ENCODE data around the gene RFFL.
"Not testable (repeated sequence)": the region's sequence is repeated elsewhere in the genome, so short reads cannot be mapped to it uniquely, and the experiment has no call there.

The RFFL gene

GRCh38 chr17:35063514-35064223 lies at the start of gene RFFL:
Gene RFFL (minus strand): TSS chr17:35063707. CDS start chr17:35026553, 37,154 bp downstream.
- peak; percentile 97 for DNase-seq

- not testable (repeated sequence) for DNase-seq
Observed at GRCh38 chr17:35110791-35111190, 47.3 kb upstream of the RFFL start.

- DNase-seq, result no peak
Observed at GRCh38 chr17:35104844-35105450, 41.4 kb upstream of the RFFL start.

- DNase-seq, result no peak
Observed at GRCh38 chr17:35103271-35103670, 39.8 kb upstream of the RFFL start.

- no peak for DNase-seq
Observed at GRCh38 chr17:35101725-35102124, 38.2 kb upstream of the RFFL start.

GRCh38 chr17:35101036-35101435 lies 37.5 kb upstream of the RFFL start:
- DNase-seq, result no peak

GRCh38 chr17:35099908-35100307 lies 36.4 kb upstream of the RFFL start:
- DNase-seq, result no peak

GRCh38 chr17:35097776-35098175 lies 34.3 kb upstream of the RFFL start:
- no peak for DNase-seq

- no peak for DNase-seq
Observed at GRCh38 chr17:35095741-35096140, 32.2 kb upstream of the RFFL start.

GRCh38 chr17:35094902-35095301 lies 31.4 kb upstream of the RFFL start:
- DNase-seq, result peak; percentile 15

GRCh38 chr17:35090707-35091106 lies 27.2 kb upstream of the RFFL start:
- DNase-seq, result not testable (repeated sequence)

- peak; percentile 79 for DNase-seq
Observed at GRCh38 chr17:35089586-35090296, 26.2 kb upstream of the RFFL start.

- peak; percentile 94 for DNase-seq
Observed at GRCh38 chr17:35088881-35089585, 25.5 kb upstream of the RFFL start.

- DNase-seq, result peak; percentile 83
Observed at GRCh38 chr17:35088356-35088880, 24.9 kb upstream of the RFFL start.

- no peak for DNase-seq
Observed at GRCh38 chr17:35087731-35088355, 24.3 kb upstream of the RFFL start.

GRCh38 chr17:35086931-35087573 lies 23.5 kb upstream of the RFFL start:
- no peak for DNase-seq

- no peak for DNase-seq
Observed at GRCh38 chr17:35086164-35086563, 22.7 kb upstream of the RFFL start.

- DNase-seq, result no peak
Observed at GRCh38 chr17:35084987-35085386, 21.5 kb upstream of the RFFL start.

- no peak for DNase-seq
Observed at GRCh38 chr17:35083071-35083470, 19.6 kb upstream of the RFFL start.

- peak; percentile 63 for DNase-seq
Observed at GRCh38 chr17:35082073-35082657, 18.7 kb upstream of the RFFL start.

GRCh38 chr17:35081638-35082037 lies 18.1 kb upstream of the RFFL start:
- no peak for DNase-seq

- no peak for DNase-seq
Observed at GRCh38 chr17:35080536-35080935, 17.0 kb upstream of the RFFL start.

Measured in hematopoietic multipotent progenitor cell treated with erythropoietin and hydrocortisone succinate and interleukin-3 and kit ligand, for 4 days (in vitro differentiated cells).